GM12892 (cell line): ENCODE results near the gene PIK3AP1.

Experiments used
- POLR2A ChIP-seq: IDR thresholded peaks from 2 replicates; pipeline ENCODE4 v1.6.1; 2011; ENCODE audit warnings: low read depth, low read length, control low read depth
- POLR2AphosphoS5 ChIP-seq: IDR thresholded peaks from 2 replicates; pipeline ENCODE4 v1.6.1; 2011; ENCODE audit warnings: low read depth, low read length, control low read depth
- TAF1 ChIP-seq: IDR thresholded peaks from 2 replicates; pipeline ENCODE4 v1.6.1; 2011; ENCODE audit warnings: low read depth, mild to moderate bottlenecking, control low read depth, low read length, borderline replicate concordance

- TF ChIP-seq POLR2AphosphoS5 = no peak
- no peak for TF ChIP-seq POLR2A
- no peak for TF ChIP-seq TAF1
Observed at GRCh38 chr10:96666741-96667140, 53.6 kb downstream of the PIK3AP1 start.
